Measurements from ENCODE around the gene ESPN.

The ESPN gene

GRCh38 chr1:6467744-6468688, 43.4 kb downstream of the ESPN start:
- no peak for TF ChIP-seq CTCF (IDR thresholded peaks at IDR 0.05)
- TF ChIP-seq ZFX (IDR thresholded peaks at IDR 0.05; ENCODE audit: borderline replicate concordance): no peak
- no peak overlapping the region for H3K27ac ChIP-seq

GRCh38 chr1:6468729-6469461, 44.3 kb downstream of the ESPN start:
- TF ChIP-seq CTCF (IDR thresholded peaks at IDR 0.05) (no peak), ZFX (IDR thresholded peaks at IDR 0.05; ENCODE audit: borderline replicate concordance) (no peak)
- no peak overlapping the region for H3K27ac ChIP-seq

- H3K27ac ChIP-seq: peak overlapping the region; percentile 76
- no peak for TF ChIP-seq CTCF (IDR thresholded peaks at IDR 0.05)
- TF ChIP-seq ZFX (IDR thresholded peaks at IDR 0.05; ENCODE audit: borderline replicate concordance): no peak
Measured at GRCh38 chr1:6470132-6471085, 45.8 kb downstream of the ESPN start.

- peak overlapping the region; percentile 76 for H3K27ac ChIP-seq
- TF ChIP-seq CTCF (IDR thresholded peaks at IDR 0.05) (peak; percentile 41), ZFX (IDR thresholded peaks at IDR 0.05; ENCODE audit: borderline replicate concordance) (no peak)
Measured at GRCh38 chr1:6471086-6471969, 46.8 kb downstream of the ESPN start.

GRCh38 chr1:6471970-6472368, 47.4 kb downstream of the ESPN start:
- TF ChIP-seq ZFX (IDR thresholded peaks at IDR 0.05; ENCODE audit: borderline replicate concordance) (no peak), CTCF (IDR thresholded peaks at IDR 0.05) (no peak)
- peak overlapping the region; percentile 76 for H3K27ac ChIP-seq

GRCh38 chr1:6472391-6472790, 47.8 kb downstream of the ESPN start:
- 0 out of 2 replicates have a peak overlapping the region, but pooled peaks have one; percentile 76 for H3K27ac ChIP-seq
- TF ChIP-seq ZFX (IDR thresholded peaks at IDR 0.05; ENCODE audit: borderline replicate concordance) (no peak), CTCF (IDR thresholded peaks at IDR 0.05) (peak; percentile 85)

Measured in 22Rv1 (cell line).